GM10266 (cell line): ENCODE results near the gene TAL1.
"Not testable (repeated sequence)": the region's sequence is repeated elsewhere in the genome, so short reads cannot be mapped to it uniquely, and the experiment has no call there.

Experiments used
- DNase-seq: peaks from one replicate; pipeline ENCODE4 v3.0.0; 2012; ENCODE audit errors: extremely low spot score
- TF ChIP-seq, protein P1 (sequence below): IDR thresholded peaks from 2 replicates; pipeline ENCODE4 v1.5.1; 2012; ENCODE audit warnings: mild to moderate bottlenecking, low read depth; ENCODE audit not compliant: control insufficient read depth, insufficient read depth; ENCODE audit errors: missing control alignments

The TAL1 gene

DNA sequence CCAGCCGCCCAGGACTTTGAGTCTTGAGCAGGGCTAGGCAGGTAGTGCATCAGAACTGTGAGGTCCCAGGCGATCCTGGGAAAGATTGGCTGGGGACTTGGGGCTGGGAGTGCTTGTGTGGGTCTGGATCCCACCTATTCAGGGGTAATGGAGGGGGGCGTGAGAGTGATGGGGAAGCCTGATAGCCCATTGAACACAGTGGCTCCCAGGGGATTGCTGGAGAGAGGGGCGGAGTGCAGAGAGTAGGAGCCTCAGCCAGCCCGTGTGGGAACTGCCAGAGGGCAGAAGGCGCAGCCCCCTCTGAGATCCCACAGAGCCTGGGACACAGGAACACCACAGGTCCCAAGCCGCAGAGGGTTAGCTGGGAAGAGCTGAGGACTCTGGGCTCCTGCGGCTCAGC lies 22.9 kb downstream of the TAL1 start:
- TF ChIP-seq, protein P1, sequence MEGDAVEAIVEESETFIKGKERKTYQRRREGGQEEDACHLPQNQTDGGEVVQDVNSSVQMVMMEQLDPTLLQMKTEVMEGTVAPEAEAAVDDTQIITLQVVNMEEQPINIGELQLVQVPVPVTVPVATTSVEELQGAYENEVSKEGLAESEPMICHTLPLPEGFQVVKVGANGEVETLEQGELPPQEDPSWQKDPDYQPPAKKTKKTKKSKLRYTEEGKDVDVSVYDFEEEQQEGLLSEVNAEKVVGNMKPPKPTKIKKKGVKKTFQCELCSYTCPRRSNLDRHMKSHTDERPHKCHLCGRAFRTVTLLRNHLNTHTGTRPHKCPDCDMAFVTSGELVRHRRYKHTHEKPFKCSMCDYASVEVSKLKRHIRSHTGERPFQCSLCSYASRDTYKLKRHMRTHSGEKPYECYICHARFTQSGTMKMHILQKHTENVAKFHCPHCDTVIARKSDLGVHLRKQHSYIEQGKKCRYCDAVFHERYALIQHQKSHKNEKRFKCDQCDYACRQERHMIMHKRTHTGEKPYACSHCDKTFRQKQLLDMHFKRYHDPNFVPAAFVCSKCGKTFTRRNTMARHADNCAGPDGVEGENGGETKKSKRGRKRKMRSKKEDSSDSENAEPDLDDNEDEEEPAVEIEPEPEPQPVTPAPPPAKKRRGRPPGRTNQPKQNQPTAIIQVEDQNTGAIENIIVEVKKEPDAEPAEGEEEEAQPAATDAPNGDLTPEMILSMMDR: no peak
- DNase-seq: no peak

DNA sequence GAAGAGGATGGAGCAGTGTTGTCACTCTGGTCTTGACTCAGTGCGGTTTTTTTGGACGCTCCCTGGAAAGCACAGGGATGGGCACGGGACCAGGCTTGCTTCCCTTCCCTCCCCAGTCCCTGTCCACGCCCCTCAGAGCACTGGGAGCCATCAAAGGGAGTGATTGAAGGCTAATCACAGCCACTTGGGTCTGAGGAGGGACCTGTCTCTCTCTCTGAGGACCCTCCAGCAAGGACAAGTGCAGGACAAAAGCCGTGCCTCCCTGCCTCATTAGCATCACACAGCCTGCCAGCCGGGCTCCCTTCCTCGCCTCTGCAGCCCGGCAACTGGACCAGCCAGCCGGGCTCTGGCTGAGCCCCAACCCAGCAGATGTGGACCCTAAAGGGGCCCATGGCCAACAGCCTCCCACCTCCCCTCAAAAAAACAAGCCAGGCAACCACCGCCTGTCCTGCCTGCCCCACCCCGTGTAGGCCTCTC lies 23.6 kb downstream of the TAL1 start:
- DNase-seq: no peak
- TF ChIP-seq, protein P1: no peak

DNA sequence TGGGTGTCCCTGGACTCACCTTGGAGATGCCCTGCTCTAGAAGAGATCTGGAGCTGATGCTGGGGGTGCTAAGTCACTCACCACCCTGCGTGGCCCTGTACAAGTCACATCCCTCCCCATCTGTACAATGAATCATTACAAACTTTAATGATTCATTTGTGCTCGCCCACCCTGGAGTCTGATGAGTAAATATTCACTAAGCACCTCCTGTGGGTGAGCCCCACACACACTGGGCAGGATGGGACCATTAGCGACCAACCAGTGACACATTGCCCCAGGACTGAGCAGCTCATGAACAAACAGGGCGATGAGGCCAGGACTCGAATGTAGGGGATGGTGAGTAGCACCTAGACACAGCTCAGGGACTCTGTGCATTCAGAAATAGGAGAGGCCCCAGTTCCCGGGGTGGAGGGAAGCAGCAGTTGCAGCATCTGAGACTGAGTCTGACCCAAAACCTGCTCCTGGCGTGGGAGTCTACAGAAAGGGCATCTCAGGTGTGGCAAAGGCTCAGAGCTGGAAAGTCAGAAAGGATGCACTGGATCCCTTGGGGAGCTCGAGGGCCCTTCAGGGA lies 24.1 kb downstream of the TAL1 start:
- TF ChIP-seq, protein P1: no peak
- no peak for DNase-seq

DNA sequence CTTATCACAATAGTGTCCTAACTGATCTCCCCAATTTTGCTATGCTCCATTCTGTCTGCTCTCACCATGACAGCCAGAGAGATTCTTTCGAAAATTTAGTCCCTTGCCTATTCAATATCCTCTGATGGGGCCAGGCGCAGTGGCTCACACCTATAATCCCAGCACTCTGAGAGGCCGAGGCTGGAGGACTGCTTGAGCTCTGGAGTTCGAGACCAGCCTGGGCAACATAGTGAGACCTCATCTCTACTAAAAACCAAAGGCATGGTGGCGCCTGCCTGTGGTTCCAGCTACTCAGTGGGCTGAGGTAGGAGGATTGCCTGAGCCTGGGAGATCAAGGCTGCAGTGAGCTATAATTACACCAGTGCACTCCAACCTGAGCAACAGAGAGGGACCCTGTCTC lies 26.1 kb downstream of the TAL1 start:
- TF ChIP-seq, protein P1: no peak

DNA sequence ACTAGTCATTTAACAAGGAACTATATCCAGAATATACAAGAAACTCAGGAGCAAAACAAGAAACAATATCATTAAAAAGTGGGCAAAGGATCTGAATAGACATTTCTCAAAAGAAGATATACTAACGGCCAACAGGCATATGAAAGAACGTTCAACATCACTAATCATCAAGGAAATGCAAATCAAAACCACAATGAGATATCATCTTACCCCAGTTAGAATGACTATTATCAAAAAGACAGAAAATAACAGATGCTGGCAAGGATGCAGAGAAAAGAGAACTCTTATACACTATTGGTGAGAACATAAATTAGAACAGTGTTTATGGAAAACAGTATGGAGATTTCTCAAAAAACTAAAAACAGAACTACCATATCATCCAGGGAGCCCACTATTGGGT lies 28.5 kb downstream of the TAL1 start:
- not testable (repeated sequence) for DNase-seq

More for the DNA sequence above, 26.1 kb downstream of the TAL1 start:
- no peak for DNase-seq

DNA sequence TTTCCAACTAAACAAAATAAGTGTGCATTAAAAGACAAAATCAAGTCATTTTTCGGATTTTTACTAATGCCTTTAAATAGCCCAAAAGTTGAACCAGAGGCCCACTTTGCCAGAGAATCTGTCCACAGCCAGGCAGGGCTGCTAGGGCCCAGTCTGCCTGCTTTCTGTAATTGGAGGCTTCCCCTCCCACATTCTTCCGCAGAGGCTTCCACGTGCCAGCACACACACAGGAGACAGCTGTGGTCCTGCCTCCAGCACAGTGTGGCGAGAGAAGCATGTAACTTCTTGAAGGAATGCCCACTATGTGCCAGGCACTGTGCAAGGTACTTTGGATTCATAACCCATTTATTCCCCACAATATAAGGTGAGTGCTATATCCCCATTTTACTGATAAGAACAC lies 30.8 kb downstream of the TAL1 start:
- no peak for DNase-seq
- TF ChIP-seq, protein P1: no peak

DNA sequence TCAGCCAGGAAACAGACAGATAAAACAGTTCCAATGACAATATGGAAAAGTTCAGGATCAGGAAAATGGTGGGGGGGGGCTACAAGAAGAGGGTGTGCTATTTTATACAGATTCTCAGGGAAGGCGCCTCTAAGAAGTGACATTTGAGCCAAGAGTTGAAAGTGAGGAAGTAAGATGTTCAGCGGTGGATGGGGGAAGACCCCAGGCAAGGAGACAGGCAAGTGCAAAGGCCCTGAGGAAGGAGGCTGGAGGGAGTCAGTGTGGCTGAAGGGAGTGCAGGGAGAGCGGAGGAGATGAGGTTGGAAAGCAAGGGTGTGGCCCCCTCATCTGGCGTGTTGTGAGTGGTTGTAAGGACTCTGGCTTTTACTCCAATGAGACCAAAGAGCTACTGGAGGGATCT lies 33.8 kb downstream of the TAL1 start:
- TF ChIP-seq, protein P1: no peak
- DNase-seq: no peak

DNA sequence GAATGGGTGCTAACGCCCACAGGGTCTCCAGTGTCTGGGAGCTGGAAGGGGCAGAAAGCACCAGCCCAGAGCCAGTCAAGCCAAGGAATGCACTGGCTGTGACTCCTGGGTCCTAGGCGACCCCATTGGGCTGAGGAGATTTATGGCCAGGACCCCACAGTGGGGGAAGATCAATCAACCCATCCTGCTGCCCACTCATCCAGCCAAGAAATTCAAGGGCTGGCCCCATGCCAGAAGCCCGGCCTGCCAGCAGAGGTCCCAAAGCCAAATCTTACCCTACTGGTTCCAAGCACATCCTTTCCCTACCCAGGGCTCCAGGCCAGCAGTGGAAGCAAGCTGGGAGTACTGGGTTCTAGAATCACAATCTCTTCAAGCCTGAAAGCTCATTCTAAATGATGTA lies 35.4 kb downstream of the TAL1 start:
- TF ChIP-seq, protein P1: no peak
- no peak for DNase-seq

DNA sequence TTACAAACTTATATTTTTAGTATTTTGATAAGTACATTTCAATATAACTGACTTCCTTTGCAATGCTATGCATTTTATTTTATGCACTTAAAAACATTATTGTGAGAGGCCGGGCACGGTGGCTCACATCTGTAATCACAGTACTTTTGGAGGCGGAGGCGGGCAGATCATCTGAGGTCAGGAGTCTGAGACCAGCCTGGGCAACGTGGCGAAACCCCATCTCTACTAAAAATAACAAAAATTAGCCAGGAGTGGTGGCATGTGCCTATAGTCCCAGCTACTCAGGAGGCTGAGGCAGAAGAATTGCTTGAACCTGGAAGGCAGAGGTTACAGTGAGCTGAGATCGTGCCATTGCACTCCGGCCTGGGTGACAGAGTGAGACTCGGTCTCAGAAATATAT lies 36.0 kb downstream of the TAL1 start:
- not testable (repeated sequence) for DNase-seq
